ENCODE data around the gene MAN2A2.

The MAN2A2 gene

GRCh38 chr15:90889313-90889730 is 13.8 kb upstream of the MAN2A2 start:
- no peak for DNase-seq (ENCODE audit: low read depth)
- TF ChIP-seq CTCF (conservative IDR thresholded peaks at IDR 0.05; ENCODE audit: control insufficient read depth, insufficient read depth, low read depth, low read length), result no peak
- H3K4me3 ChIP-seq (ENCODE audit: control insufficient read depth, low read depth, low read length), result no peak overlapping the region

- DNase-seq (ENCODE audit: low read depth), result no peak
- TF ChIP-seq CTCF (conservative IDR thresholded peaks at IDR 0.05; ENCODE audit: control insufficient read depth, insufficient read depth, low read depth, low read length), result no peak
- no peak overlapping the region for H3K4me3 ChIP-seq (ENCODE audit: control insufficient read depth, low read depth, low read length)
Measured at GRCh38 chr15:90889736-90890456, 13.2 kb upstream of the MAN2A2 start.

GRCh38 chr15:90890839-90891238 is 12.3 kb upstream of the MAN2A2 start:
- no peak overlapping the region for H3K4me3 ChIP-seq (ENCODE audit: control insufficient read depth, low read depth, low read length)
- no peak for TF ChIP-seq CTCF (conservative IDR thresholded peaks at IDR 0.05; ENCODE audit: control insufficient read depth, insufficient read depth, low read depth, low read length)
- no peak for DNase-seq (ENCODE audit: low read depth)

- H3K4me3 ChIP-seq (ENCODE audit: control insufficient read depth, low read depth, low read length), result no peak overlapping the region
- TF ChIP-seq CTCF (conservative IDR thresholded peaks at IDR 0.05; ENCODE audit: control insufficient read depth, insufficient read depth, low read depth, low read length), result no peak
- DNase-seq (ENCODE audit: low read depth), result no peak
Measured at GRCh38 chr15:90891346-90891949, 11.7 kb upstream of the MAN2A2 start.

GRCh38 chr15:90892023-90892422 is 11.1 kb upstream of the MAN2A2 start:
- TF ChIP-seq CTCF (conservative IDR thresholded peaks at IDR 0.05; ENCODE audit: control insufficient read depth, insufficient read depth, low read depth, low read length), result no peak
- no peak overlapping the region for H3K4me3 ChIP-seq (ENCODE audit: control insufficient read depth, low read depth, low read length)
- no peak for DNase-seq (ENCODE audit: low read depth)

GRCh38 chr15:90892498-90893174 is 10.5 kb upstream of the MAN2A2 start:
- no peak for TF ChIP-seq CTCF (conservative IDR thresholded peaks at IDR 0.05; ENCODE audit: control insufficient read depth, insufficient read depth, low read depth, low read length)
- no peak overlapping the region for H3K4me3 ChIP-seq (ENCODE audit: control insufficient read depth, low read depth, low read length)
- no peak for DNase-seq (ENCODE audit: low read depth)

Measured in fibroblast of mammary gland (primary cell).